ENCODE measurements around the gene BANF2. TPM values are rescaled to one million over a fixed set of nuclear protein-coding genes. Genes with fewer than 3 reads are reported as not detected.

The BANF2 gene
- total and polyA plus RNA-seq, 2 of the 4 experiments (the other 2 are of a cell fraction): not detected

DNA sequence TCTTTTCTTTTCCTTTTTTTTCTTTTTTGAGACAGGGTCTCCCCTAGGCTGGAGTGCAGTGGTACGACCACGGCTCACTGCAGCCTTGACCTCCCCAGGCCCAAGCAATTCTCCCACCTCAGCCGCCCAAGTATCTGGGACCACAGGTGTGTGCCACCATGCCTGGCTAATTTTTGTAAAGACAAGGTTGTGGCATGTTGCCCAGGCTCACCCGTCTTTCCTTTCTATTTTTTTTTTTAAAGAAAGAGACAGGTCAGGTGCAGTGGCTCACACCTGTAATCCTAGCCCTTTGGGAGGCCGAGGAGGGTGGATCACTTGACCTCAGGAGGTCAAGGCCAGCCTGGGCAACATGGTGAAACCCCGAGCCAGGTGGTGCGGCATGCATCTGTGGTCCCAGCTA, 16.6 kb downstream of the BANF2 start:
- H3K79me1 ChIP-seq (ENCODE audit: low read depth in 1 of 2, low read length in 2 of 2): no peaks in the 10 kb centered on the region
- H3K18ac ChIP-seq (ENCODE audit: low read depth, low read length): no peak overlapping the region
- dilution Hi-C loops (cut with HindIII; ENCODE audit: low sequenced_read_pairs, unreplicated experiment): no loop called here

More for the DNA sequence above, 16.6 kb downstream of the BANF2 start:
- H3K4ac ChIP-seq (ENCODE audit: low read depth, low read length): no peak overlapping the region
- H3K4me1 ChIP-seq (ENCODE audit: control insufficient read depth, insufficient read depth, low read length): peaks cover 14% of the 10 kb centered on the region
- no peak overlapping the region for H3K56ac ChIP-seq (ENCODE audit: extremely low read depth, insufficient read depth, low read length)
- no peak overlapping the region for H3K14ac ChIP-seq (replicated peaks; ENCODE audit: low read depth, low read length)
- H2BK120ac ChIP-seq (ENCODE audit: low read depth, low read length): no peak overlapping the region
- BruUV-seq (replicated peaks): no TSS peak
- no peak overlapping the region for H2BK15ac ChIP-seq (ENCODE audit: low read depth, low read length)
- no peaks in the 10 kb centered on the region for H3K9me3 ChIP-seq (ENCODE audit: control insufficient read depth, insufficient read depth, low read length)
- no peaks in the 10 kb centered on the region for H3K36me3 ChIP-seq (ENCODE audit: control insufficient read depth, insufficient read depth, low read length)
- no peak overlapping the region for H3K27ac ChIP-seq (ENCODE audit: insufficient read depth, low read length)
- no peak overlapping the region for H2AK5ac ChIP-seq (ENCODE audit: low read depth, low read length)
- in situ Hi-C loops (cut with MboI; ENCODE audit: low sequenced_read_pairs) (no loop called here), intact Hi-C loops (cut with micrococcal nuclease) (no loop called here)
- H3K9ac ChIP-seq (ENCODE audit: low read depth, low read length): no peak overlapping the region
- 94% methylated on average over 3 of the region's 7 CpGs; no CpG with 5 or more reads in 1 of the 2 experiments for WGBS, 2 experiments (ENCODE audit: extremely low coverage in 2 of 2, insufficient read length in 1 of 2)
- no peak overlapping the region for H4K91ac ChIP-seq (ENCODE audit: insufficient read depth, low read depth, low read length)
- H4K5ac ChIP-seq (ENCODE audit: low read depth, low read length): no peak overlapping the region
- H2BK20ac ChIP-seq (ENCODE audit: low read depth, low read length): no peak overlapping the region
- H3K9me1 ChIP-seq (ENCODE audit: insufficient read depth, low read length): peaks cover 19% of the 10 kb centered on the region
- H2BK5ac ChIP-seq (ENCODE audit: low read depth, low read length, poor library complexity, severe bottlenecking): no peak overlapping the region
- no peaks in the 10 kb centered on the region for H3K27me3 ChIP-seq (ENCODE audit: control insufficient read depth, insufficient read depth, low read length)
- no peaks in the 10 kb centered on the region for H4K20me1 ChIP-seq (ENCODE audit: insufficient read depth, low read length)
- H3K4me3 ChIP-seq (ENCODE audit: insufficient read depth, low read depth, low read length): no peak overlapping the region
- DNase-seq (no peak), ATAC-seq (ENCODE audit: low read depth) (no peak)
- TF ChIP-seq, protein P1, sequence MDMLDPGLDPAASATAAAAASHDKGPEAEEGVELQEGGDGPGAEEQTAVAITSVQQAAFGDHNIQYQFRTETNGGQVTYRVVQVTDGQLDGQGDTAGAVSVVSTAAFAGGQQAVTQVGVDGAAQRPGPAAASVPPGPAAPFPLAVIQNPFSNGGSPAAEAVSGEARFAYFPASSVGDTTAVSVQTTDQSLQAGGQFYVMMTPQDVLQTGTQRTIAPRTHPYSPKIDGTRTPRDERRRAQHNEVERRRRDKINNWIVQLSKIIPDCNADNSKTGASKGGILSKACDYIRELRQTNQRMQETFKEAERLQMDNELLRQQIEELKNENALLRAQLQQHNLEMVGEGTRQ (IDR thresholded peaks at IDR 0.05; ENCODE audit: low read depth, low read length): no peak
- TF ChIP-seq, protein P2, sequence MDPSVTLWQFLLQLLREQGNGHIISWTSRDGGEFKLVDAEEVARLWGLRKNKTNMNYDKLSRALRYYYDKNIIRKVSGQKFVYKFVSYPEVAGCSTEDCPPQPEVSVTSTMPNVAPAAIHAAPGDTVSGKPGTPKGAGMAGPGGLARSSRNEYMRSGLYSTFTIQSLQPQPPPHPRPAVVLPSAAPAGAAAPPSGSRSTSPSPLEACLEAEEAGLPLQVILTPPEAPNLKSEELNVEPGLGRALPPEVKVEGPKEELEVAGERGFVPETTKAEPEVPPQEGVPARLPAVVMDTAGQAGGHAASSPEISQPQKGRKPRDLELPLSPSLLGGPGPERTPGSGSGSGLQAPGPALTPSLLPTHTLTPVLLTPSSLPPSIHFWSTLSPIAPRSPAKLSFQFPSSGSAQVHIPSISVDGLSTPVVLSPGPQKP (IDR thresholded peaks at IDR 0.05; ENCODE audit: borderline replicate concordance, low read depth, low read length): no peak
- no peak for TF ChIP-seq MAFK (IDR thresholded peaks at IDR 0.05; ENCODE audit: low read depth, low read length)
- TF ChIP-seq BHLHE40 (IDR thresholded peaks at IDR 0.05; ENCODE audit: low read depth, low read length): no peak
- CTCF ChIA-PET: interaction anchor here (0.6 kb wide), 1 partner anchor 102 kb away, joined by 4 read pairs; no protein-coding TSS in a partner anchor
- H2AK9ac ChIP-seq (replicated peaks; ENCODE audit: low read depth, low read length, poor library complexity): no peak overlapping the region
- no peak overlapping the region for H3K4me2 ChIP-seq (ENCODE audit: low read depth, low read length)
- POLR2A ChIA-PET (ENCODE audit: unreplicated experiment): no interaction called here
- H2AFZ ChIP-seq (replicated peaks; ENCODE audit: low read length, poor library complexity): no peak overlapping the region
- no peak overlapping the region for H3K23ac ChIP-seq (ENCODE audit: low read depth, low read length)
- H4K8ac ChIP-seq (ENCODE audit: low read depth in 2 of 2, low read length in 2 of 2): no peak overlapping the region

Measured in IMR-90 (cell line).